ENCODE data around the gene ZNF286A.
"Not testable (repeated sequence)": the region's sequence is repeated elsewhere in the genome, so short reads cannot be mapped to it uniquely, and the experiment has no call there.

ZNF286A gene

GRCh38 chr17:15699937-15700336 is 385 bp downstream of the ZNF286A start:
- DNase-seq = not testable (repeated sequence)

GRCh38 chr17:15704239-15704638 is 4.7 kb downstream of the ZNF286A start:
- DNase-seq = not testable (repeated sequence)

- peak; percentile 35 for DNase-seq
Observed at GRCh38 chr17:15704813-15705212, 5.3 kb downstream of the ZNF286A start.

- not testable (repeated sequence) for DNase-seq
Observed at GRCh38 chr17:15708879-15709278, 9.3 kb downstream of the ZNF286A start.

- not testable (repeated sequence) for DNase-seq
Observed at GRCh38 chr17:15716601-15717563, 17.3 kb downstream of the ZNF286A start.

GRCh38 chr17:15730535-15730934 is 31.0 kb downstream of the ZNF286A start:
- DNase-seq = not testable (repeated sequence)

GRCh38 chr17:15731900-15732299 is 32.3 kb downstream of the ZNF286A start, which contains the start of gene TBC1D26:
Gene TBC1D26, plus strand, starts transcription at chr17:15732283. Its CDS starts 3,066 bp downstream, at chr17:15735349.
- DNase-seq = peak; percentile 27

GRCh38 chr17:15733174-15733789 is 33.7 kb downstream of the ZNF286A start:
- DNase-seq = peak; percentile 46

GRCh38 chr17:15736578-15736977 is 37.0 kb downstream of the ZNF286A start:
- DNase-seq = not testable (repeated sequence)

- DNase-seq = peak; percentile 46
Observed at GRCh38 chr17:15738066-15738465, 38.5 kb downstream of the ZNF286A start.

GRCh38 chr17:15739259-15739658 is 39.7 kb downstream of the ZNF286A start:
- peak; percentile 37 for DNase-seq

GRCh38 chr17:15740041-15740440 is 40.5 kb downstream of the ZNF286A start:
- DNase-seq = peak; percentile 43

GRCh38 chr17:15740570-15741120 is 41.1 kb downstream of the ZNF286A start:
- peak; percentile 52 for DNase-seq

GRCh38 chr17:15741624-15742023 is 42.1 kb downstream of the ZNF286A start:
- peak; percentile 45 for DNase-seq

GRCh38 chr17:15742051-15742795 is 42.7 kb downstream of the ZNF286A start:
- DNase-seq = peak; percentile 44

GRCh38 chr17:15742921-15743320 is 43.4 kb downstream of the ZNF286A start:
- DNase-seq = peak; percentile 38

GRCh38 chr17:15744074-15744676 is 44.6 kb downstream of the ZNF286A start:
- peak; percentile 48 for DNase-seq

- peak; percentile 54 for DNase-seq
Observed at GRCh38 chr17:15744885-15745284, 45.3 kb downstream of the ZNF286A start.

GRCh38 chr17:15749403-15749802 is 49.9 kb downstream of the ZNF286A start:
- DNase-seq = peak; percentile 46

- not testable (repeated sequence) for DNase-seq
Observed at GRCh38 chr17:15768865-15769533, 69.4 kb downstream of the ZNF286A start.
